Measurements from ENCODE around the gene GRIA3.

GRCh38 chrX:123274796-123275195 lies 90.7 kb downstream of the GRIA3 start:
- TF ChIP-seq CTCF (IDR thresholded peaks at IDR 0.05; ENCODE audit: low read length) (no peak), EZH2 (IDR thresholded peaks at IDR 0.05; ENCODE audit: borderline replicate concordance, low read length) (no peak)
